Measurements from ENCODE around the gene CASKIN2.

The CASKIN2 gene

DNA sequence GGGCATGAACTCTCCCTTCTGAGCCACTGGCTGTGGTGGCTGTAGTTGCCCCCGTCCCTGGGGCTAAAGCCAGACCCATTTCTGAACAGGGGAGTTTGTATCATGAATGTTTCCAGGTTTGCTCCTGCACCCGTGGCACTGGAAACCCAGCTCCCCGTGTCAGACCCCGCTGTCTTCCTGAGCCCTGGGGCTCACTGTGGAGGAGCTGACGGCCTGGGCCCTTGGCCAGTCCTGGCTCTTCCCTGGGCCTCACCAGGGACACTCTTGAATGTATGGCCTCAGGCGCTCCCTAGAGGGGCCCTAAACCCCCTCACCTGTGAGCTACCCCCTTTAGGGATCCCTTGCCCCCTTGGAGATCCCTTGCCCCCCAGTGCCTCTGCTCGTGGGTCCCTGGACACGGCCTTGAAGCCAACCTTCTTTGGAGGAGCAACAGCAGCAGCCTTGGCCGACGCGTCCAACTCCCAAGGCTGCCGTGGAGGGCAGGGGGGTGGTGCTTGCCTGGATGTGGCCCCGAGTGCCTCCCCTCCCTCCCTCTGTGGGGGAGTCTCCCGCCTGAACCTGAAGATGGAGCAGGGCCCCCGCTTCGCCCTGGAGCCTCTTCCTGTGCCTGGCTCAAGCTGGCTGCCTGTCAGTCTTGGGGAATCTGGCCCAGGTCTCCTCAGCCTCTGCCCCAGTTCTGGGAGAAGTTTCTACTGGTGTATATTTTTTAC lies 15.9 kb downstream of the CASKIN2 start:
- Histone ChIP-seq H3K9ac (ENCODE audit: low read length) (no peak overlapping the region), H3F3A (ENCODE audit: insufficient read depth, low read length) (no peaks in the 10 kb centered on the region), H2AFZ (ENCODE audit: low read length) (no peak overlapping the region), H3K79me2 (ENCODE audit: low read length) (no peaks in the 10 kb centered on the region), H3K4me3 (ENCODE audit: low read length) (no peak overlapping the region), H3K9me2 (replicated peaks; ENCODE audit: insufficient read depth, low read length) (no peaks in the 10 kb centered on the region), H3K4me2 (ENCODE audit: low read depth, low read length) (no peak overlapping the region), H3K27ac (ENCODE audit: low read length) (no peak overlapping the region), H3K9me3 (replicated peaks; ENCODE audit: insufficient read depth, low read length) (no peaks in the 10 kb centered on the region), H4K20me1 (ENCODE audit: insufficient read depth, low read length) (no peaks in the 10 kb centered on the region), H3K4me1 (ENCODE audit: low read length) (no peaks in the 10 kb centered on the region), H3K27me3 (replicated peaks; ENCODE audit: insufficient read depth, low read length) (no peaks in the 10 kb centered on the region), H3K36me3 (replicated peaks; ENCODE audit: insufficient read depth, low read length) (no peaks in the 10 kb centered on the region)
- no peak for DNase-seq
- TF ChIP-seq EZH2 (optimal IDR thresholded peaks at IDR 0.05; ENCODE audit: low read depth, low read length) (no peak), EZH2phosphoT487 (IDR thresholded peaks at IDR 0.05; ENCODE audit: low read length) (no peak)
- TF ChIP-seq, protein P1, sequence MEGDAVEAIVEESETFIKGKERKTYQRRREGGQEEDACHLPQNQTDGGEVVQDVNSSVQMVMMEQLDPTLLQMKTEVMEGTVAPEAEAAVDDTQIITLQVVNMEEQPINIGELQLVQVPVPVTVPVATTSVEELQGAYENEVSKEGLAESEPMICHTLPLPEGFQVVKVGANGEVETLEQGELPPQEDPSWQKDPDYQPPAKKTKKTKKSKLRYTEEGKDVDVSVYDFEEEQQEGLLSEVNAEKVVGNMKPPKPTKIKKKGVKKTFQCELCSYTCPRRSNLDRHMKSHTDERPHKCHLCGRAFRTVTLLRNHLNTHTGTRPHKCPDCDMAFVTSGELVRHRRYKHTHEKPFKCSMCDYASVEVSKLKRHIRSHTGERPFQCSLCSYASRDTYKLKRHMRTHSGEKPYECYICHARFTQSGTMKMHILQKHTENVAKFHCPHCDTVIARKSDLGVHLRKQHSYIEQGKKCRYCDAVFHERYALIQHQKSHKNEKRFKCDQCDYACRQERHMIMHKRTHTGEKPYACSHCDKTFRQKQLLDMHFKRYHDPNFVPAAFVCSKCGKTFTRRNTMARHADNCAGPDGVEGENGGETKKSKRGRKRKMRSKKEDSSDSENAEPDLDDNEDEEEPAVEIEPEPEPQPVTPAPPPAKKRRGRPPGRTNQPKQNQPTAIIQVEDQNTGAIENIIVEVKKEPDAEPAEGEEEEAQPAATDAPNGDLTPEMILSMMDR (IDR thresholded peaks at IDR 0.05; ENCODE audit: low read length) = no peak

DNA sequence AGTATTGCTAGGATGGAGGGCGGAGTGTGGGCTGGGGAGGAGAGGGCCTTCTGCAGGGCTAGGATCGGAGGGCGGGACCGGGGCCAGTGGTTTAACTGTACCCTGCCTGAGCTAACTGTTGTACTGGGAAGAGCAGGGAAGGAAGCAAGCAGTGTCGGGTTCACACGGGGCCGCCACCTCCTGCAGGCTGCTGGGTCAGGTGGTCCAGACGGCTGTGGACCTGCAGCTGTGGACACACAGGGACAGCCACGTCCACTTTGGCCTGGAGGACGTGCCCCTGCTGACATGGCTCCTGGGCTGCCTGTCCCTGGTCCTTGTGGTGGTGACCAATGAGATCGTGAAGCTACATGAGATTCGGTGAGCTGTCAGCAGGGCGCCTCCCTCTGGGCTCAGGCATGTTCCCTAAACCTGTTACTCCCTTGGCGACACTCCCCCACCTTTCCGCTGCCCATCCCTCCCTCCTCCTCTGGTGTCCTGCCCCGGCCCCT lies 16.6 kb downstream of the CASKIN2 start:
- H3K36me3 ChIP-seq (replicated peaks; ENCODE audit: insufficient read depth, low read length) = no peaks in the 10 kb centered on the region
- no peaks in the 10 kb centered on the region for H3K79me2 ChIP-seq (ENCODE audit: low read length)
- no peak for DNase-seq
- no peaks in the 10 kb centered on the region for H3K9me3 ChIP-seq (replicated peaks; ENCODE audit: insufficient read depth, low read length)
- no peak overlapping the region for H3K4me3 ChIP-seq (ENCODE audit: low read length)
- no peak overlapping the region for H3K27ac ChIP-seq (ENCODE audit: low read length)
- no peaks in the 10 kb centered on the region for H3K27me3 ChIP-seq (replicated peaks; ENCODE audit: insufficient read depth, low read length)
- no peaks in the 10 kb centered on the region for H3K4me1 ChIP-seq (ENCODE audit: low read length)
- no peak overlapping the region for H3K9ac ChIP-seq (ENCODE audit: low read length)
- H3K9me2 ChIP-seq (replicated peaks; ENCODE audit: insufficient read depth, low read length) = no peaks in the 10 kb centered on the region
- H3K4me2 ChIP-seq (ENCODE audit: low read depth, low read length) = no peak overlapping the region
- H2AFZ ChIP-seq (ENCODE audit: low read length) = no peak overlapping the region
- H4K20me1 ChIP-seq (ENCODE audit: insufficient read depth, low read length) = no peaks in the 10 kb centered on the region
- H3F3A ChIP-seq (ENCODE audit: insufficient read depth, low read length) = no peaks in the 10 kb centered on the region
- TF ChIP-seq EZH2phosphoT487 (IDR thresholded peaks at IDR 0.05; ENCODE audit: low read length) (no peak), EZH2 (optimal IDR thresholded peaks at IDR 0.05; ENCODE audit: low read depth, low read length) (no peak)
- TF ChIP-seq, protein P1 (IDR thresholded peaks at IDR 0.05; ENCODE audit: low read length) = no peak

DNA sequence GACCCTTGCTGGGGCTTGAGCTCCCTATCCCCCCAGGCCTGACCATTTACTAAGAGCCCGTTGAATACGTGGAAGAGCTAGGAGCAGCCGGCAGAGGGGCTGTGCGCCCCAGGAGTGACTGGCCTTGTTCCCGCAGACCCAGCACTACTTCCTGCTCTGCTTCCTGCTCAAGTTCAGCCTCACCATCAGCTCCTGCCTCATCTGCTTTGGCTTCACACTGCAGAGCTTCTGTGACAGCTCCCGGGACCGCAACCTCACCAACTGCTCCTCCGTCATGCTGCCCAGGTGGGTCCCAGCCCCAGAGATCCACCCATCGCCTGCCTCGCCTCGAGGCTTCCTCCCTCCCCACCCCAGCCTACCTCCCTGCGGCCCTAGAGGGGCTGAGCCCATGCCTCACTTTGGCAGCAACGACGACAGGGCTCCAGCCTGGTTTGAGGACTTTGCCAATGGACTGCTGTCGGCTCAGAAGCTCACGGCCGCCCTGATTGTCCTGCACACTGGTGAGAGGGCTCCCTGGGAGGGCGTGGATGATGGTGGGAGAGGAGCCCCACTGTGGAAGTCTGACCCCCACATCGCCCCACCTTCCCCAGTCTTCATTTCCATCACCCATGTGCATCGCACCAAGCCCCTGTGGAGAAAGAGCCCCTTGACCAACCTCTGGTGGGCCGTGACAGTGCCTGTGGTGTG lies 17.2 kb downstream of the CASKIN2 start:
- Histone ChIP-seq H3K4me3 (ENCODE audit: low read length) (no peak overlapping the region), H3K27me3 (replicated peaks; ENCODE audit: insufficient read depth, low read length) (no peaks in the 10 kb centered on the region), H4K20me1 (ENCODE audit: insufficient read depth, low read length) (no peaks in the 10 kb centered on the region), H3K9me2 (replicated peaks; ENCODE audit: insufficient read depth, low read length) (no peaks in the 10 kb centered on the region), H3K4me2 (ENCODE audit: low read depth, low read length) (no peak overlapping the region), H2AFZ (ENCODE audit: low read length) (no peak overlapping the region), H3K9me3 (replicated peaks; ENCODE audit: insufficient read depth, low read length) (no peaks in the 10 kb centered on the region), H3K79me2 (ENCODE audit: low read length) (no peaks in the 10 kb centered on the region), H3K9ac (ENCODE audit: low read length) (no peak overlapping the region), H3F3A (ENCODE audit: insufficient read depth, low read length) (no peaks in the 10 kb centered on the region), H3K4me1 (ENCODE audit: low read length) (no peaks in the 10 kb centered on the region), H3K27ac (ENCODE audit: low read length) (no peak overlapping the region), H3K36me3 (replicated peaks; ENCODE audit: insufficient read depth, low read length) (no peaks in the 10 kb centered on the region)
- no peak for DNase-seq
- TF ChIP-seq, protein P1 (IDR thresholded peaks at IDR 0.05; ENCODE audit: low read length) = no peak
- TF ChIP-seq EZH2 (optimal IDR thresholded peaks at IDR 0.05; ENCODE audit: low read depth, low read length) (no peak), EZH2phosphoT487 (IDR thresholded peaks at IDR 0.05; ENCODE audit: low read length) (no peak)

All from MM.1S (cell line).